UCSD-AML1 (cell line): Measurements from ENCODE around the gene SGK1.
"Not testable (repeated sequence)": the region's sequence is repeated elsewhere in the genome, so short reads cannot be mapped to it uniquely, and the experiment has no call there.

Experiments used
- DNase-seq: peaks from one replicate; lab custom pipeline; 2025; ENCODE audit not compliant: unreplicated experiment; lab: John Stamatoyannopoulos, UW

SGK1 gene

GRCh38 chr6:134307075-134307474, 10.8 kb downstream of the SGK1 start:
- DNase-seq: no peak

- not testable (repeated sequence) for DNase-seq
Observed at GRCh38 chr6:134304381-134304780, 13.5 kb downstream of the SGK1 start.

GRCh38 chr6:134303891-134304290, 14.0 kb downstream of the SGK1 start:
- DNase-seq: no peak

- no peak for DNase-seq
Observed at GRCh38 chr6:134299236-134299635, 18.7 kb downstream of the SGK1 start.

- no peak for DNase-seq
Observed at GRCh38 chr6:134296762-134297161, 21.1 kb downstream of the SGK1 start.

- DNase-seq: no peak
Observed at GRCh38 chr6:134295953-134296553, 21.9 kb downstream of the SGK1 start.

- no peak for DNase-seq
Observed at GRCh38 chr6:134293659-134294161, 24.2 kb downstream of the SGK1 start.

- DNase-seq: no peak
Observed at GRCh38 chr6:134291156-134291555, 26.8 kb downstream of the SGK1 start.

- no peak for DNase-seq
Observed at GRCh38 chr6:134289204-134289575, 28.7 kb downstream of the SGK1 start.

GRCh38 chr6:134288538-134289203, 29.2 kb downstream of the SGK1 start:
- DNase-seq: no peak

- DNase-seq: no peak
Observed at GRCh38 chr6:134287859-134288537, 29.9 kb downstream of the SGK1 start.

- no peak for DNase-seq
Observed at GRCh38 chr6:134282816-134283215, 35.1 kb downstream of the SGK1 start.

GRCh38 chr6:134281388-134281787, 36.5 kb downstream of the SGK1 start:
- DNase-seq: no peak

GRCh38 chr6:134278000-134278399, 39.9 kb downstream of the SGK1 start:
- DNase-seq: no peak

- not testable (repeated sequence) for DNase-seq
Observed at GRCh38 chr6:134276891-134277377, 41.0 kb downstream of the SGK1 start.

- no peak for DNase-seq
Observed at GRCh38 chr6:134272374-134272773, 45.5 kb downstream of the SGK1 start.

- no peak for DNase-seq
Observed at GRCh38 chr6:134267917-134268361, 50.0 kb downstream of the SGK1 start.

GRCh38 chr6:134266776-134267175, 51.1 kb downstream of the SGK1 start:
- no peak for DNase-seq

GRCh38 chr6:134261766-134262165, 56.1 kb downstream of the SGK1 start:
- DNase-seq: no peak

- DNase-seq: no peak
Observed at GRCh38 chr6:134258849-134259306, 59.0 kb downstream of the SGK1 start.

- no peak for DNase-seq
Observed at GRCh38 chr6:134257516-134257915, 60.4 kb downstream of the SGK1 start.

GRCh38 chr6:134256862-134257261, 61.0 kb downstream of the SGK1 start:
- DNase-seq: no peak
